ENCODE measurements around the gene CENPQ.

The CENPQ gene

GRCh38 chr6:49541210-49541724 lies 78.1 kb downstream of the CENPQ start:
- no peak for DNase-seq (ENCODE audit: low spot score)

- DNase-seq (ENCODE audit: low spot score) = no peak
Observed at GRCh38 chr6:49541936-49542335, 78.8 kb downstream of the CENPQ start.

Measured in pons (tissue), 1 donor.